ENCODE data around the gene MAN2A2. TPM values are rescaled to one million over a fixed set of nuclear protein-coding genes. Genes with fewer than 3 reads are reported as not detected.
"Not testable (repeated sequence)": the region's sequence is repeated elsewhere in the genome, so short reads cannot be mapped to it uniquely, and the experiment has no call there.

MAN2A2 gene
- polyA plus RNA-seq, 1 experiment = 14.3 TPM

DNA sequence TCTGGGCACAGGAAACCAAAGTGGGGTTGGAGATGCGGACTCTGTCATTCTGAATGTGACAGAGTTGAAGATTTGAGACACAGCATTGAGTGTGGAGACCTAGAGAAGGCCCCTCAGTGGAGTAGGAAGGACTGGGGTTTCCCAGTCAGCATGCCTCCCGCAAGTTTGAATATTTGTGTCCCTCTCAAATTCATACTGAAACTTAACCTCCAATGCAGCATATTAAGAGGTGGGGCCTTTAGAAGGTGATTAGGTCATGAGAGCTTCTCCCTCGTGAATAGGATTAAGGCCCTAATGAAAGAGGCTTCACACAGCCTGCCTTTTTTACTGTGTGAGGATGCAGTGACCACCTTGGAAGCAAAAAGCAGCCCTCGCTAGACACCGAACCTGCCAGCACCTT, 21.3 kb downstream of the MAN2A2 start:
- TF ChIP-seq CTCF (IDR thresholded peaks at IDR 0.05; ENCODE audit: low read depth, low read length) = no peak
- ChIA-PET POLR2A (no interaction called here), CTCF (interaction anchor here (1.5 to 4.8 kb wide), 3 partner anchors 9 to 39 kb away, joined by 3 to 34 read pairs (median 11); partner anchors contain the start of genes HDDC3 and UNC45A)
- Histone ChIP-seq H3K4me3 (ENCODE audit: low read depth, low read length) (no peak overlapping the region), H3K27ac (ENCODE audit: low read depth, low read length) (no peak overlapping the region), H3K27me3 (ENCODE audit: control insufficient read depth, insufficient read depth, low read length) (no peaks in the 10 kb centered on the region), H3K9me3 (ENCODE audit: control insufficient read depth, insufficient read depth, low read length) (no peaks in the 10 kb centered on the region)
- no peak for DNase-seq (ENCODE audit: low read depth, low spot score)

GRCh38 chr15:90926766-90927165, 23.7 kb downstream of the MAN2A2 start:
- POLR2A ChIA-PET; H3K27me3 ChIP-seq (ENCODE audit: control insufficient read depth, insufficient read depth, low read length); H3K27ac ChIP-seq (ENCODE audit: low read depth, low read length); H3K4me3 ChIP-seq (ENCODE audit: low read depth, low read length); H3K9me3 ChIP-seq (ENCODE audit: control insufficient read depth, insufficient read depth, low read length); DNase-seq (ENCODE audit: low read depth, low spot score): not testable (repeated sequence)
- CTCF ChIA-PET = interaction anchor here (0.7 to 2.5 kb wide), 3 partner anchors 7 to 112 kb away, joined by 5 to 17 read pairs (median 11); partner anchors contain the start of gene UNC45A

- POLR2A ChIA-PET; H3K9me3 ChIP-seq (ENCODE audit: control insufficient read depth, insufficient read depth, low read length); H3K27ac ChIP-seq (ENCODE audit: low read depth, low read length); DNase-seq (ENCODE audit: low read depth, low spot score); CTCF ChIA-PET; H3K4me3 ChIP-seq (ENCODE audit: low read depth, low read length); H3K27me3 ChIP-seq (ENCODE audit: control insufficient read depth, insufficient read depth, low read length): not testable (repeated sequence)
These were observed 25.0 kb downstream of the MAN2A2 start for GRCh38 chr15:90928106-90928505.

DNA sequence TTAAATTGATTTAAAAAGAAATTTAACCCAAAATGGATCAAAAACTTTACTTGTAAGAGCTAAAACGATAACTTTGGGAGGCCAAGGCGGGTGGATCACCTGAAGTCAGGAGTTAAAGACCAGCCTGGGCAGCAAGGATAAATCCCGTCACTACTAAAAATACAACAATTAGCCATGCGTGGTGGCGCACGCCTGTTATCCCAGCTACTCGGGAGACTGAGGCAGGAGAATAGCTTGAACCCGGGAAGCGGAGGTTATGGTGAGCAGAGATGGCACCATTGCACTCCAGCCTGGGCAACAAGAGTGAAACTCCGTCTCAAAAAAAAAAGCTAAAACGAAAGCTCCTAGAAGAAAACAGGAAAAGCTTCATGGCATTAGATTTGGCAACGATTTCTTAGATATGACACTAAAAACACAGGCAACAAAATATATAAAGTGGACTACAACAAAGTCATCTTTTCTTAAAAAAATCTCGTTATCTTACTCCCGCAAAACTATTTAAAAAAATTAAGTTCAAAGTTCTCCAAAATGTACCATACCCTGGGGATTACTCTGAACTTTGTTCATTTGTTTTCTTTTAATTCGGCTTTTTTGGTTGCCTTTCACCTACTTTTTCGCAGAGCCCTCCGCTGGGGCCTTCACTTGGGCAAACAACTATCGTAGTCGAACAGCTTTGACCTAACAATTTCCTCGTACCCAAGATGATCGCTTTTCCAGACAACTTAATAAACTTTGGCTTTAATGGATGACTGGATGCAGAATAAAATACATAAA, 26.3 kb downstream of the MAN2A2 start:
- CTCF ChIA-PET = interaction anchor here (0.6 to 7.4 kb wide), 3 partner anchors 26 to 32 kb away, joined by 3 to 98 read pairs (median 18); partner anchors contain the start of gene MAN2A2
- peak overlapping the region; percentile 33 for H3K27ac ChIP-seq (ENCODE audit: low read depth, low read length)
- H3K9me3 ChIP-seq (ENCODE audit: control insufficient read depth, insufficient read depth, low read length) = no peaks in the 10 kb centered on the region
- H3K4me3 ChIP-seq (ENCODE audit: low read depth, low read length) = peak overlapping the region; percentile 66
- POLR2A ChIA-PET = no interaction called here
- no peak for TF ChIP-seq CTCF (IDR thresholded peaks at IDR 0.05; ENCODE audit: low read depth, low read length)
- DNase-seq (ENCODE audit: low read depth, low spot score) = no peak
- no peaks in the 10 kb centered on the region for H3K27me3 ChIP-seq (ENCODE audit: control insufficient read depth, insufficient read depth, low read length)

- Histone ChIP-seq H3K27ac (ENCODE audit: low read depth, low read length) (no peak overlapping the region), H3K9me3 (ENCODE audit: control insufficient read depth, insufficient read depth, low read length) (no peaks in the 10 kb centered on the region; the same call in 1 of the 2 replicates), H3K27me3 (ENCODE audit: control insufficient read depth, insufficient read depth, low read length) (no peaks in the 10 kb centered on the region), H3K4me3 (ENCODE audit: low read depth, low read length) (peak overlapping the region; percentile 66)
- CTCF ChIA-PET = interaction anchor here (0.7 to 7.4 kb wide), 11 partner anchors 9 to 606 kb away, joined by 3 to 98 read pairs (median 4); partner anchors contain the start of genes BLM and MAN2A2
- no peak for DNase-seq (ENCODE audit: low read depth, low spot score)
- POLR2A ChIA-PET = interaction anchor here (0.6 to 1.0 kb wide), 2 partner anchors 9 to 119 kb away, joined by 3 read pairs; no protein-coding TSS in a partner anchor
- no peak for TF ChIP-seq CTCF (IDR thresholded peaks at IDR 0.05; ENCODE audit: low read depth, low read length)
These were observed 27.9 kb downstream of the MAN2A2 start for GRCh38 chr15:90930861-90931574.
